K562 (cell line): ENCODE data around the gene CDC23. TPM values are rescaled to one million over a fixed set of nuclear protein-coding genes. Genes with fewer than 3 reads are reported as not detected.
A peak's percentile ranks its signal among the peaks of the same experiment; 100 is the strongest.

Source experiments
- ATAC-seq: fragments of 200-7000 bp; cut with Tn5 transposase; 3 replicates; pipeline ENCODE4 v1.9.1; 2020; ENCODE audit warnings: moderate library complexity
- BruUV-seq: library from RNA; stranded (reverse); fragments of 400-500 nt; replicated peaks from 2 replicates; lab custom pipeline; 2021; lab: Mats Ljungman, UMichigan
- CTCF ChIA-PET: fragments of 300-600 bp; formaldehyde crosslinking; extraction: SDS; loops from one replicate; lab custom pipeline; 2021; ENCODE audit warnings: low intra/inter-chr PET ratio; lab: Yijun Ruan, JAX
- POLR2A ChIA-PET: fragments of 300-600, 350-650 bp; sonication (Branson Sonifier 250); formaldehyde crosslinking; extraction: SDS; loops from one replicate; lab custom pipeline; 2021; ENCODE audit warnings: antibody characterized with exemption, inconsistent platforms; lab: Yijun Ruan, JAX
- DNase-seq, 4 experiments: peaks; one replicate each; pipeline versions ENCODE4 v3.0.0 to v3.0.0-alpha.2; 2011 to 2018; ENCODE audit warnings: low spot score in 3 of 4, mixed read lengths in 3 of 4; ENCODE audit errors: extremely low read depth in 1 of 4
- FAIRE-seq: peaks from 2 replicates; lab custom pipeline; 2011; peaks lifted over from hg19 to GRCh38; lab: Jason Lieb, UNC
- H2AFZ ChIP-seq: 2 replicates; pipeline ENCODE4 v1.6.0; 2011; ENCODE audit warnings: low read depth, low read length, control low read depth, inconsistent platforms
- H3K27ac ChIP-seq: fragments of 200-600 bp; 3 replicates; pipeline ENCODE4 v1.8.0; 2011; ENCODE audit warnings: low read depth, mild to moderate bottlenecking, control low read depth, inconsistent platforms, low read length, moderate library complexity, mixed read lengths; ENCODE audit errors: extremely low read depth
- H3K27me3 ChIP-seq, 2 experiments: fragments of 300-600 bp in 1 of 2; 2 replicates in 1 of 2; 3 replicates in 1 of 2; pipeline versions ENCODE4 v1.6.0 to v1.8.0; 2011; ENCODE audit warnings: inconsistent platforms in 2 of 2, low read length in 2 of 2, mild to moderate bottlenecking in 1 of 2, mixed read lengths in 1 of 2, moderate library complexity in 1 of 2; ENCODE audit not compliant: control insufficient read depth in 2 of 2, insufficient read depth in 2 of 2
- H3K36me3 ChIP-seq: fragments of 300-600 bp; 3 replicates; pipeline ENCODE4 v1.8.0; 2011; ENCODE audit warnings: mild to moderate bottlenecking, low read length, inconsistent platforms; ENCODE audit not compliant: control insufficient read depth, insufficient read depth
- H3K4me1 ChIP-seq, 2 experiments: fragments of 200-600 bp in 1 of 2; replicated peaks in 1 of 2; 2 replicates in 1 of 2; 3 replicates in 1 of 2; pipeline versions ENCODE4 v1.5.1 to v1.8.0; 2011; ENCODE audit warnings: inconsistent platforms in 2 of 2, low read length in 2 of 2, mild to moderate bottlenecking in 1 of 2, mixed read lengths in 1 of 2, moderate library complexity in 1 of 2; ENCODE audit not compliant: control insufficient read depth in 2 of 2, insufficient read depth in 2 of 2
- H3K4me2 ChIP-seq: 2 replicates; pipeline ENCODE4 v1.6.1; 2011; ENCODE audit warnings: low read length, control low read depth, inconsistent platforms, mixed read lengths; ENCODE audit not compliant: insufficient read depth
- H3K4me3 ChIP-seq: fragments of 200-600 bp; sonication (generic), shearing (Covaris generic); 2 replicates; pipeline ENCODE4 v1.5.1; 2016; ENCODE audit warnings: control low read depth, inconsistent platforms
- H3K79me2 ChIP-seq: fragments of 200-600 bp; 3 replicates; pipeline ENCODE4 v1.8.0; 2011; ENCODE audit warnings: low read length, inconsistent platforms; ENCODE audit not compliant: control insufficient read depth, insufficient read depth
- H3K9ac ChIP-seq, 2 experiments: 2 replicates each; pipeline versions ENCODE4 v1.6.0 to v1.6.1; 2011; ENCODE audit warnings: low read depth in 2 of 2, low read length in 2 of 2, control low read depth in 1 of 2, inconsistent platforms in 1 of 2, mild to moderate bottlenecking in 1 of 2, mixed read lengths in 1 of 2; ENCODE audit not compliant: insufficient read depth in 1 of 2
- H3K9me1 ChIP-seq: one replicate; pipeline ENCODE4 v1.6.0; 2011; ENCODE audit warnings: inconsistent platforms, mild to moderate bottlenecking, low read length, moderate library complexity; ENCODE audit not compliant: control insufficient read depth, insufficient read depth
- H3K9me3 ChIP-seq: replicated peaks from 2 replicates; pipeline ENCODE4 v1.5.1; 2011; ENCODE audit warnings: low read depth, low read length, inconsistent platforms; ENCODE audit not compliant: control insufficient read depth, insufficient read depth
- H4K20me1 ChIP-seq: replicated peaks from 2 replicates; pipeline ENCODE4 v1.6.1; 2011; ENCODE audit warnings: low read length, inconsistent platforms, mixed read lengths; ENCODE audit not compliant: control insufficient read depth, insufficient read depth
- BRD4 ChIP-seq: fragments of 200-600 bp; sonication (generic); IDR thresholded peaks from 2 replicates; pipeline ENCODE4 v1.6.1; 2017; ENCODE audit warnings: inconsistent platforms
- CHD4 ChIP-seq: fragments of 200-600 bp; sonication (generic); IDR thresholded peaks from 3 replicates; pipeline ENCODE4 v1.6.1; 2012; ENCODE audit warnings: low read depth, mild to moderate bottlenecking, mixed read lengths, low read length, inconsistent platforms; ENCODE audit not compliant: insufficient read depth, insufficient replicate concordance, poor library complexity, severe bottlenecking
- EWSR1 ChIP-seq: fragments of 450-650 bp; IDR thresholded peaks from 2 replicates; pipeline ENCODE4 v1.6.1; 2018; ENCODE audit warnings: borderline replicate concordance, mild to moderate bottlenecking, low read depth, moderate library complexity; ENCODE audit not compliant: partially characterized antibody
- RBM25 ChIP-seq: fragments of 200-400 bp; formaldehyde crosslinking; IDR thresholded peaks from 2 replicates; pipeline ENCODE4 v1.6.1; 2018; ENCODE audit warnings: low read length, low read depth, moderate library complexity; ENCODE audit not compliant: severe bottlenecking
- SMARCA5 ChIP-seq: fragments of 450-650 bp; IDR thresholded peaks from 2 replicates; pipeline ENCODE4 v1.6.1; 2016
- ZNF282 ChIP-seq: sonication (generic); formaldehyde crosslinking; IDR thresholded peaks from 2 replicates; pipeline ENCODE4 v1.8.1; 2023; ENCODE audit warnings: missing genetic modification reagents
- ZNF3 ChIP-seq: fragments of 250-450 bp; sonication (Bioruptor Pico); IDR thresholded peaks from 2 replicates; pipeline ENCODE4 v1.5.0; 2021; ENCODE audit warnings: mild to moderate bottlenecking, moderate library complexity
- ZNF512 ChIP-seq: IDR thresholded peaks from 2 replicates; pipeline ENCODE4 v1.6.1; 2016; ENCODE audit warnings: missing genetic modification characterization, missing compliant biosample characterization
- WGBS: fragments of 100-300 bp; shearing (Covaris generic); methylation state at CpG from one replicate; pipeline ENCODE4 v1.1.6; 2016; ENCODE audit warnings: low coverage, mixed read lengths; ENCODE audit not compliant: insufficient coverage; ENCODE audit errors: missing lambda C conversion rate; 5-methylcytosine and 5-hydroxymethylcytosine counted together
- in situ Hi-C: fragments of 300-500 bp; cut with MboI; formaldehyde crosslinking; loops from 4 replicates; pipeline ENCODE4 v1.15.0; 2018; ENCODE audit warnings: inconsistent platforms, mixed read lengths
- intact Hi-C: fragments of 100-400 bp; cut with micrococcal nuclease; formaldehyde crosslinking; loops from 2 replicates; pipeline ENCODE4 v1.14.2; 2022
- polyA plus RNA-seq, 8 experiments: library from polyadenylated mRNA; depleted of rRNA in 4 of 8; stranded (reverse) in 5 of 8; unstranded in 3 of 8; fragments of >200 nt; fragmentation: Nextera tagmentation in 2 of 8; fragmentation: Illumina TruSeq in 1 of 8; extraction: Ambion mirVana in 2 of 8; extraction: Trizol in 1 of 8; gene quantifications; 2 replicates each; pipeline versions ENCODE4 v1.2.1 to v1.2.3, GENCODE V29; 2011 to 2014; ENCODE audit warnings: inconsistent platforms in 1 of 8, missing spikeins in 1 of 8
- total RNA-seq, 7 experiments: library from RNA; depleted of rRNA in 6 of 7; stranded (reverse); fragments of >200 nt in 6 of 7; fragmentation: Illumina TruSeq in 2 of 7; extraction: Trizol in 2 of 7; gene quantifications; 2 replicates each; pipeline versions ENCODE4 v1.2.1 to v1.2.3, GENCODE V29; 2011 to 2021; ENCODE audit warnings: low replicate concordance in 1 of 7
- TF ChIP-seq, protein P1 (sequence below): fragments of 450-650 bp; IDR thresholded peaks from 2 replicates; pipeline ENCODE4 v1.6.1; 2016; ENCODE audit warnings: mild to moderate bottlenecking, moderate library complexity

The CDC23 gene
- total and polyA plus RNA-seq, 9 of the 15 experiments (the other 6 are each of a cell fraction or from before 2014, with no cell fraction given): 34.5 to 157 (median 65.5) TPM

GRCh38 chr5:138180841-138181240 is 32.3 kb downstream of the CDC23 start:
- WGBS: 80% methylated on average over 5 of the region's 5 CpGs
- DNase-seq (no peak), ATAC-seq (no peak), FAIRE-seq (no peak)
- in situ Hi-C loops: loop anchor here (5.0 to 25.0 kb wide), 2 partner anchors 101 to 231 kb away; no protein-coding TSS in a partner anchor
- intact Hi-C loops: loop anchor here (1.0 to 5.0 kb wide), 4 partner anchors 102 to 322 kb away; partner anchors contain the start of gene KDM3B
- no TSS peak for BruUV-seq
- H3K27ac ChIP-seq: no peak overlapping the region
- H3K36me3 ChIP-seq: peaks cover 62% of the 10 kb centered on the region
- ChIA-PET CTCF (interaction anchor here (0.6 to 2.2 kb wide), 2 partner anchors 102 to 635 kb away, joined by 4 to 10 read pairs; no protein-coding TSS in a partner anchor), POLR2A (interaction anchor here (0.8 to 4.6 kb wide), 6 partner anchors 8 to 159 kb away, joined by 3 to 31 read pairs (median 3); no protein-coding TSS in a partner anchor)
- peaks cover 5 to 9% of the 10 kb centered on the region in 2 experiments; a peak in 4 of 5 replicates for H3K4me1 ChIP-seq
- H3K9me3 ChIP-seq: no peaks in the 10 kb centered on the region
- H3K4me3 ChIP-seq: no peak overlapping the region; the same call in 1 of the 2 replicates
- H3K79me2 ChIP-seq: peaks cover 50% of the 10 kb centered on the region
- no peaks in the 10 kb centered on the region for H3K9me1 ChIP-seq
- no peak overlapping the region for H2AFZ ChIP-seq
- H4K20me1 ChIP-seq: no peaks in the 10 kb centered on the region
- H3K4me2 ChIP-seq: no peak overlapping the region
- H3K9ac ChIP-seq: no peak overlapping the region
- H3K27me3 ChIP-seq: no peaks in the 10 kb centered on the region
- TF ChIP-seq ZNF3 (CRISPR knock-in tag): no peak
- TF ChIP-seq ZNF282 (CRISPR knock-in tag): no peak
- TF ChIP-seq SMARCA5: 0 out of 2 replicates have a peak, but pooled peaks have one; percentile 23
- TF ChIP-seq RBM25: peak; percentile 90
- TF ChIP-seq ZNF512 (tag): no peak
- no peak for TF ChIP-seq CHD4
- TF ChIP-seq, protein P1, sequence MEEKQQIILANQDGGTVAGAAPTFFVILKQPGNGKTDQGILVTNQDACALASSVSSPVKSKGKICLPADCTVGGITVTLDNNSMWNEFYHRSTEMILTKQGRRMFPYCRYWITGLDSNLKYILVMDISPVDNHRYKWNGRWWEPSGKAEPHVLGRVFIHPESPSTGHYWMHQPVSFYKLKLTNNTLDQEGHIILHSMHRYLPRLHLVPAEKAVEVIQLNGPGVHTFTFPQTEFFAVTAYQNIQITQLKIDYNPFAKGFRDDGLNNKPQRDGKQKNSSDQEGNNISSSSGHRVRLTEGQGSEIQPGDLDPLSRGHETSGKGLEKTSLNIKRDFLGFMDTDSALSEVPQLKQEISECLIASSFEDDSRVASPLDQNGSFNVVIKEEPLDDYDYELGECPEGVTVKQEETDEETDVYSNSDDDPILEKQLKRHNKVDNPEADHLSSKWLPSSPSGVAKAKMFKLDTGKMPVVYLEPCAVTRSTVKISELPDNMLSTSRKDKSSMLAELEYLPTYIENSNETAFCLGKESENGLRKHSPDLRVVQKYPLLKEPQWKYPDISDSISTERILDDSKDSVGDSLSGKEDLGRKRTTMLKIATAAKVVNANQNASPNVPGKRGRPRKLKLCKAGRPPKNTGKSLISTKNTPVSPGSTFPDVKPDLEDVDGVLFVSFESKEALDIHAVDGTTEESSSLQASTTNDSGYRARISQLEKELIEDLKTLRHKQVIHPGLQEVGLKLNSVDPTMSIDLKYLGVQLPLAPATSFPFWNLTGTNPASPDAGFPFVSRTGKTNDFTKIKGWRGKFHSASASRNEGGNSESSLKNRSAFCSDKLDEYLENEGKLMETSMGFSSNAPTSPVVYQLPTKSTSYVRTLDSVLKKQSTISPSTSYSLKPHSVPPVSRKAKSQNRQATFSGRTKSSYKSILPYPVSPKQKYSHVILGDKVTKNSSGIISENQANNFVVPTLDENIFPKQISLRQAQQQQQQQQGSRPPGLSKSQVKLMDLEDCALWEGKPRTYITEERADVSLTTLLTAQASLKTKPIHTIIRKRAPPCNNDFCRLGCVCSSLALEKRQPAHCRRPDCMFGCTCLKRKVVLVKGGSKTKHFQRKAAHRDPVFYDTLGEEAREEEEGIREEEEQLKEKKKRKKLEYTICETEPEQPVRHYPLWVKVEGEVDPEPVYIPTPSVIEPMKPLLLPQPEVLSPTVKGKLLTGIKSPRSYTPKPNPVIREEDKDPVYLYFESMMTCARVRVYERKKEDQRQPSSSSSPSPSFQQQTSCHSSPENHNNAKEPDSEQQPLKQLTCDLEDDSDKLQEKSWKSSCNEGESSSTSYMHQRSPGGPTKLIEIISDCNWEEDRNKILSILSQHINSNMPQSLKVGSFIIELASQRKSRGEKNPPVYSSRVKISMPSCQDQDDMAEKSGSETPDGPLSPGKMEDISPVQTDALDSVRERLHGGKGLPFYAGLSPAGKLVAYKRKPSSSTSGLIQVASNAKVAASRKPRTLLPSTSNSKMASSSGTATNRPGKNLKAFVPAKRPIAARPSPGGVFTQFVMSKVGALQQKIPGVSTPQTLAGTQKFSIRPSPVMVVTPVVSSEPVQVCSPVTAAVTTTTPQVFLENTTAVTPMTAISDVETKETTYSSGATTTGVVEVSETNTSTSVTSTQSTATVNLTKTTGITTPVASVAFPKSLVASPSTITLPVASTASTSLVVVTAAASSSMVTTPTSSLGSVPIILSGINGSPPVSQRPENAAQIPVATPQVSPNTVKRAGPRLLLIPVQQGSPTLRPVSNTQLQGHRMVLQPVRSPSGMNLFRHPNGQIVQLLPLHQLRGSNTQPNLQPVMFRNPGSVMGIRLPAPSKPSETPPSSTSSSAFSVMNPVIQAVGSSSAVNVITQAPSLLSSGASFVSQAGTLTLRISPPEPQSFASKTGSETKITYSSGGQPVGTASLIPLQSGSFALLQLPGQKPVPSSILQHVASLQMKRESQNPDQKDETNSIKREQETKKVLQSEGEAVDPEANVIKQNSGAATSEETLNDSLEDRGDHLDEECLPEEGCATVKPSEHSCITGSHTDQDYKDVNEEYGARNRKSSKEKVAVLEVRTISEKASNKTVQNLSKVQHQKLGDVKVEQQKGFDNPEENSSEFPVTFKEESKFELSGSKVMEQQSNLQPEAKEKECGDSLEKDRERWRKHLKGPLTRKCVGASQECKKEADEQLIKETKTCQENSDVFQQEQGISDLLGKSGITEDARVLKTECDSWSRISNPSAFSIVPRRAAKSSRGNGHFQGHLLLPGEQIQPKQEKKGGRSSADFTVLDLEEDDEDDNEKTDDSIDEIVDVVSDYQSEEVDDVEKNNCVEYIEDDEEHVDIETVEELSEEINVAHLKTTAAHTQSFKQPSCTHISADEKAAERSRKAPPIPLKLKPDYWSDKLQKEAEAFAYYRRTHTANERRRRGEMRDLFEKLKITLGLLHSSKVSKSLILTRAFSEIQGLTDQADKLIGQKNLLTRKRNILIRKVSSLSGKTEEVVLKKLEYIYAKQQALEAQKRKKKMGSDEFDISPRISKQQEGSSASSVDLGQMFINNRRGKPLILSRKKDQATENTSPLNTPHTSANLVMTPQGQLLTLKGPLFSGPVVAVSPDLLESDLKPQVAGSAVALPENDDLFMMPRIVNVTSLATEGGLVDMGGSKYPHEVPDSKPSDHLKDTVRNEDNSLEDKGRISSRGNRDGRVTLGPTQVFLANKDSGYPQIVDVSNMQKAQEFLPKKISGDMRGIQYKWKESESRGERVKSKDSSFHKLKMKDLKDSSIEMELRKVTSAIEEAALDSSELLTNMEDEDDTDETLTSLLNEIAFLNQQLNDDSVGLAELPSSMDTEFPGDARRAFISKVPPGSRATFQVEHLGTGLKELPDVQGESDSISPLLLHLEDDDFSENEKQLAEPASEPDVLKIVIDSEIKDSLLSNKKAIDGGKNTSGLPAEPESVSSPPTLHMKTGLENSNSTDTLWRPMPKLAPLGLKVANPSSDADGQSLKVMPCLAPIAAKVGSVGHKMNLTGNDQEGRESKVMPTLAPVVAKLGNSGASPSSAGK: 0 out of 2 replicates have a peak, but pooled peaks have one; percentile 9
- TF ChIP-seq BRD4: no peak
- TF ChIP-seq EWSR1: no peak
